AML-193 (cell line): ENCODE results near the gene CLIP1.

Source experiments
- DNase-seq, 2 experiments: peaks; one replicate each; lab custom pipeline; 2025; lab: John Stamatoyannopoulos, UW

CLIP1 gene

GRCh38 chr12:122245553-122245952 lies 176.9 kb downstream of the CLIP1 start:
- no peak for DNase-seq

- DNase-seq, result no peak
Observed at GRCh38 chr12:122244565-122245371, 177.7 kb downstream of the CLIP1 start.

GRCh38 chr12:122243965-122244364 lies 178.5 kb downstream of the CLIP1 start:
- DNase-seq, result no peak

- DNase-seq, result no peak
Observed at GRCh38 chr12:122238861-122239260, 183.6 kb downstream of the CLIP1 start.

GRCh38 chr12:122235741-122236140 lies 186.7 kb downstream of the CLIP1 start:
- DNase-seq, result no peak

- no peak for DNase-seq
Observed at GRCh38 chr12:122232691-122233090, 189.8 kb downstream of the CLIP1 start.

- no peak for DNase-seq
Observed at GRCh38 chr12:122230798-122231197, 191.7 kb downstream of the CLIP1 start.

- no peak for DNase-seq
Observed at GRCh38 chr12:122228092-122228491, 194.4 kb downstream of the CLIP1 start.

GRCh38 chr12:122227341-122227740 lies 195.1 kb downstream of the CLIP1 start:
- no peak for DNase-seq

GRCh38 chr12:122226366-122227125 lies 195.9 kb downstream of the CLIP1 start:
- no peak for DNase-seq

- DNase-seq, result peak; percentile 92 to 98
Observed at GRCh38 chr12:122225683-122226365, 196.6 kb downstream of the CLIP1 start, which contains the start of gene DIABLO. TSS of gene DIABLO (minus strand) at chr12:122226052. CDS start at chr12:122226014, 38 bp downstream.
